Vagina (tissue), 2 donors: Measurements from ENCODE around the gene SPATA12. TPM values are rescaled to one million over a fixed set of nuclear protein-coding genes. Genes with fewer than 3 reads are reported as not detected.

ENCODE experiments used
- DNase-seq, 2 donors: peaks; one replicate each; pipeline ENCODE4 v3.0.0-alpha.2; 2017; ENCODE audit errors: extremely low spot score in 2 of 2
- H3K27ac ChIP-seq: fragments of 200-600 bp; sonication (generic); one replicate; pipeline ENCODE4 v1.5.1; 2019
- H3K27me3 ChIP-seq: fragments of 200-600 bp; sonication (generic); one replicate; pipeline ENCODE4 v1.5.1; 2019
- H3K36me3 ChIP-seq, 2 donors: fragments of 200-600 bp; sonication (generic); one replicate each; pipeline ENCODE4 v1.5.1; 2017 to 2019
- H3K4me1 ChIP-seq: fragments of 200-600 bp; sonication (generic); one replicate; pipeline ENCODE4 v1.5.1; 2019
- H3K4me3 ChIP-seq, 2 donors: fragments of 200-600 bp; sonication (generic); 1 replicate in 1 of 2; 2 replicates in 1 of 2; pipeline ENCODE4 v1.5.1; 2016 to 2019
- H3K9me3 ChIP-seq: fragments of 200-600 bp; sonication (generic); one replicate; pipeline ENCODE4 v1.5.1; 2019
- POLR2A ChIP-seq, 2 donors: fragments of 450-650 bp; IDR thresholded peaks; one replicate each; pipeline ENCODE4 v1.6.1; 2017; ENCODE audit warnings: antibody characterized with exemption in 2 of 2, mild to moderate bottlenecking in 2 of 2, moderate library complexity in 2 of 2
- POLR2AphosphoS5 ChIP-seq, 2 donors: sonication (generic); formaldehyde crosslinking; IDR thresholded peaks; one replicate each; pipeline ENCODE4 v1.9.0; 2017; ENCODE audit warnings: antibody characterized with exemption in 2 of 2, mild to moderate bottlenecking in 2 of 2, low read depth in 1 of 2; ENCODE audit not compliant: insufficient read depth in 1 of 2
- intact Hi-C: fragments of 100-400 bp; cut with DNase I; formaldehyde crosslinking; loops from one replicate; pipeline ENCODE4 v1.15.1; 2023
- total RNA-seq: library from RNA; depleted of rRNA; stranded (reverse); fragments of >200 nt; gene quantifications from one replicate; pipeline ENCODE4 v1.2.3, GENCODE V29; 2016
- TF ChIP-seq, protein P1 (sequence below), 3 experiments: fragments of 450-650 bp in 2 of 3; fragments of 200-600 bp in 1 of 3; sonication (generic) in 1 of 3; IDR thresholded peaks; one replicate each; pipeline ENCODE4 v1.5.1; 2017 to 2019; ENCODE audit warnings: antibody characterized with exemption in 3 of 3, mild to moderate bottlenecking in 2 of 3, moderate library complexity in 2 of 3

Gene SPATA12
- total RNA-seq, 1 donor from 2014 or later: not detected

DNA sequence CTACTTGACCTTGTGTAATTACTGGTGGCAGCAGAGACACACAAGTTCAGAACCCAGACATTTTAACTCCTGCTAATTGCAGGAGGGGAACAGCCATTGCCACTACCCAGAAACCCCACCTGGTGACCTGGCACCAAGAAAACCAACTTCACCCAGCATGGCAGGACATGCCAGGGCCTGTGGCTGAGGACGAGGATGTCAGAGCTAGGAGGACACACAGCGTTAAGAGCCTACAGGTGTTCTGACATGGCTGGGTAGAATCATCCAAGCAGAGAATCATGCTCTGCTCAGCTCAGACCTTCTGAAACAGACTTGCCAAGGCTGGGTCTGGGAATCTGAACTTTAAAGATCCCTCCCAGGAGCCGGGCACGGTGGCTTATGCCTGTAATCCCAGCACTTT, 11.7 kb upstream of the SPATA12 start:
- Histone ChIP-seq H3K36me3 (no peaks in the 10 kb centered on the region), H3K9me3 (no peaks in the 10 kb centered on the region), H3K4me1 (peaks cover 42% of the 10 kb centered on the region), H3K27ac (peak overlapping the region; percentile 30), H3K27me3 (no peaks in the 10 kb centered on the region), H3K4me3 (no peak overlapping the region)
- TF ChIP-seq POLR2A (IDR thresholded peaks at IDR 0.05) (no peak), POLR2AphosphoS5 (IDR thresholded peaks at IDR 0.05; ENCODE audit: insufficient read depth in 1 of 2, low read depth in 1 of 2) (no peak)
- TF ChIP-seq, protein P1, sequence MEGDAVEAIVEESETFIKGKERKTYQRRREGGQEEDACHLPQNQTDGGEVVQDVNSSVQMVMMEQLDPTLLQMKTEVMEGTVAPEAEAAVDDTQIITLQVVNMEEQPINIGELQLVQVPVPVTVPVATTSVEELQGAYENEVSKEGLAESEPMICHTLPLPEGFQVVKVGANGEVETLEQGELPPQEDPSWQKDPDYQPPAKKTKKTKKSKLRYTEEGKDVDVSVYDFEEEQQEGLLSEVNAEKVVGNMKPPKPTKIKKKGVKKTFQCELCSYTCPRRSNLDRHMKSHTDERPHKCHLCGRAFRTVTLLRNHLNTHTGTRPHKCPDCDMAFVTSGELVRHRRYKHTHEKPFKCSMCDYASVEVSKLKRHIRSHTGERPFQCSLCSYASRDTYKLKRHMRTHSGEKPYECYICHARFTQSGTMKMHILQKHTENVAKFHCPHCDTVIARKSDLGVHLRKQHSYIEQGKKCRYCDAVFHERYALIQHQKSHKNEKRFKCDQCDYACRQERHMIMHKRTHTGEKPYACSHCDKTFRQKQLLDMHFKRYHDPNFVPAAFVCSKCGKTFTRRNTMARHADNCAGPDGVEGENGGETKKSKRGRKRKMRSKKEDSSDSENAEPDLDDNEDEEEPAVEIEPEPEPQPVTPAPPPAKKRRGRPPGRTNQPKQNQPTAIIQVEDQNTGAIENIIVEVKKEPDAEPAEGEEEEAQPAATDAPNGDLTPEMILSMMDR (IDR thresholded peaks at IDR 0.05): no peak
- no peak for DNase-seq
- intact Hi-C loops: no loop called here

DNA sequence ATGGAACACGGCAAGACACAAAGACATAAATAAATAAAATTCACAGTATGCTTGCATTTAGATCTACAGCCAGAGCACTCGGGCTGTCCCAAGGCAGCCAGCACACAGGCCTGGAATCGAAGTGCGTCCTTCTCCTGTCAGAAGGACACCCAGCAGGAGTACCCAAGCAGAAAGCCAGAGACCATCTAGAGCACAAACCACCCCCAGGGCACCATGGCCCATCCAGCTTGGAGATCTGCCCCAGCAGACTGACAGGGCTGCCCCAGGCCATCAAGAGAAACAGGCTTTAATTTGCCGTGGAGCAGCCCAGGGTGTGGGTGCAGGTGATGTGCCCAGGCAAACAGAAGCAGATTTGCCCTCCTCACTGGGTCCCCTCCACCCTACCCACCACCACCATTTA, 7.8 kb upstream of the SPATA12 start:
- intact Hi-C loops: no loop called here
- TF ChIP-seq, protein P1 (IDR thresholded peaks at IDR 0.05): no peak
- TF ChIP-seq POLR2AphosphoS5 (IDR thresholded peaks at IDR 0.05; ENCODE audit: insufficient read depth in 1 of 2, low read depth in 1 of 2): no peak
- no peak for TF ChIP-seq POLR2A (IDR thresholded peaks at IDR 0.05)
- no peaks in the 10 kb centered on the region for H3K9me3 ChIP-seq
- no peaks in the 10 kb centered on the region for H3K27me3 ChIP-seq
- peaks cover 25% of the 10 kb centered on the region for H3K4me1 ChIP-seq
- no peak overlapping the region for H3K27ac ChIP-seq
- no peaks in the 10 kb centered on the region for H3K36me3 ChIP-seq
- no peak overlapping the region for H3K4me3 ChIP-seq
- DNase-seq: no peak

DNA sequence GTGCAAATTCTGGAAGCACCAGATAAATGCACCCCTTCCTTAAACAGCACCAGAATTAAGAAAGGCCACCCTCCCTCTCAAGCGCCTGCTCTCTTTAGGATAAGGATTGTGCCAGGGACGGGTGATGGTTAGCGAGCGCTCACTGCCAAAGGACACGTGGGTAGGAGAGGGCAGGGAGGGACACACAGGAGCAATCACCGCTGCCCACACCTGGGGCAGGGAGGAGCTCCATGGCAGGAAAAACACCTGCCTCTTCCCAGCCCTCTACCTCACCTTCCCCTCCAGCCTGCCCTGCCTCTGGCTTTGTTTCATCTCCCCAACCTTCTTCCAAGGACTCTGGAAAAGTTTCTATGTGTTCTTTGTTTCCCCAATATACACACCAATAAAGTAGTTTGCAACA, 7.3 kb upstream of the SPATA12 start:
- Histone ChIP-seq H3K27ac (no peak overlapping the region), H3K36me3 (no peaks in the 10 kb centered on the region), H3K9me3 (no peaks in the 10 kb centered on the region), H3K4me3 (no peak overlapping the region), H3K4me1 (peaks cover 21% of the 10 kb centered on the region), H3K27me3 (no peaks in the 10 kb centered on the region)
- intact Hi-C loops: no loop called here
- no peak for DNase-seq
- no peak for TF ChIP-seq POLR2AphosphoS5 (IDR thresholded peaks at IDR 0.05; ENCODE audit: insufficient read depth in 1 of 2, low read depth in 1 of 2)
- TF ChIP-seq, protein P1 (IDR thresholded peaks at IDR 0.05): no peak
- TF ChIP-seq POLR2A (IDR thresholded peaks at IDR 0.05): no peak

DNA sequence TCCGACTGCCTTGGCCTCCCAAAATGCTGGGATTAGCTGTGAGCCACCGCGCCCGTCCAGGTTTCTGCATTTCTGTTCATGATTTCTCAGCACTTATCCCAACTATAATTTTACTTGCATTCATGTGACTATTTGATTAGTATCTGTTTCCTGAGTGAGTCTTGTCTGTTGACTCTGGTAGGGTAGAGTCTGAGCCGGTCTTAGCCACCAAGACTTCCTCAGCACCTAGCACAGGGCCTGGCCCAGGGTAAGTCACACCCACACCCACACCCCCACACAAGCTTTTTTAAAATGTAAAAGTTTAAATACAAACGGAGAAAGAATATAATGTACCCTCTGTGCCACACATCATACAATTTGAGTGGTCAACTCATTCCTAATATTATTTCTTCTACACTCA, 3.1 kb upstream of the SPATA12 start:
- Histone ChIP-seq H3K27me3 (no peaks in the 10 kb centered on the region), H3K27ac (no peak overlapping the region), H3K4me1 (peaks cover 27% of the 10 kb centered on the region), H3K36me3 (no peaks in the 10 kb centered on the region), H3K4me3 (no peak overlapping the region), H3K9me3 (no peaks in the 10 kb centered on the region)
- intact Hi-C loops: no loop called here
- no peak for DNase-seq
- TF ChIP-seq POLR2AphosphoS5 (IDR thresholded peaks at IDR 0.05; ENCODE audit: insufficient read depth in 1 of 2, low read depth in 1 of 2) (no peak), POLR2A (IDR thresholded peaks at IDR 0.05) (no peak)
- TF ChIP-seq, protein P1 (IDR thresholded peaks at IDR 0.05): no peak

- Histone ChIP-seq H3K27me3 (no peaks in the 10 kb centered on the region), H3K9me3 (no peaks in the 10 kb centered on the region), H3K36me3 (no peaks in the 10 kb centered on the region), H3K27ac (peak overlapping the region; percentile 74), H3K4me1 (peaks cover 43% of the 10 kb centered on the region), H3K4me3 (no peak overlapping the region)
- intact Hi-C loops: no loop called here
- TF ChIP-seq, protein P1 (IDR thresholded peaks at IDR 0.05): no peak
- TF ChIP-seq POLR2A (IDR thresholded peaks at IDR 0.05): no peak
- TF ChIP-seq POLR2AphosphoS5 (IDR thresholded peaks at IDR 0.05; ENCODE audit: insufficient read depth in 1 of 2, low read depth in 1 of 2): no peak
- DNase-seq: no peak
Observed at GRCh38 chr3:57059411-57059810, 1.1 kb upstream of the SPATA12 start.
